ENCODE data around the gene LOXHD1. TPM values are rescaled to one million over a fixed set of nuclear protein-coding genes. Genes with fewer than 3 reads are reported as not detected.

The LOXHD1 gene
- total RNA-seq, 1 experiment from 2014 or later: not detected

- Histone ChIP-seq H3K4me3 (ENCODE audit: low read depth in 2 of 2, low read length in 2 of 2) (no peak overlapping the region), H3K27ac (ENCODE audit: low read length) (no peak overlapping the region), H3K36me3 (ENCODE audit: control insufficient read depth, insufficient read depth, low read length) (no peaks in the 10 kb centered on the region), H3K4me1 (ENCODE audit: control insufficient read depth, insufficient read depth, low read length) (no peaks in the 10 kb centered on the region), H3K9me3 (ENCODE audit: control insufficient read depth, insufficient read depth, low read depth, low read length) (no peaks in the 10 kb centered on the region), H3K27me3 (ENCODE audit: control insufficient read depth, insufficient read depth, low read length) (no peaks in the 10 kb centered on the region)
- CTCF ChIA-PET: no interaction called here
- in situ Hi-C loops (cut with HindIII; ENCODE audit: low pct_unique_long_range_greater_than_20kb, low sequenced_read_pairs) (no loop called here), intact Hi-C loops (cut with micrococcal nuclease; ENCODE audit: unreplicated experiment) (loop anchor here (5.0 kb wide), 1 partner anchor 97 kb away; the partner anchor contains the start of gene LOXHD1)
- BruUV-seq (replicated peaks): no TSS peak
- DNase-seq (ENCODE audit: low read depth, low spot score) (no peak), ATAC-seq (no peak)
- TF ChIP-seq SIN3A (IDR thresholded peaks at IDR 0.05; ENCODE audit: borderline replicate concordance, insufficient read depth, low read depth, low read length): no peak
- no peak for TF ChIP-seq POLR2AphosphoS5 (IDR thresholded peaks at IDR 0.05; ENCODE audit: low read depth, low read length)
- TF ChIP-seq CTCF (IDR thresholded peaks at IDR 0.05): no peak
- TF ChIP-seq TCF7L2 (IDR thresholded peaks at IDR 0.05; ENCODE audit: low read depth, low read length): no peak
- no peak for TF ChIP-seq REST (IDR thresholded peaks at IDR 0.05; ENCODE audit: insufficient read depth in 1 of 2, low read depth in 2 of 2, low read length in 1 of 2)
- POLR2A ChIA-PET: no interaction called here
These were observed 96.9 kb downstream of the LOXHD1 start for GRCh38 chr18:46559946-46560670.

- no peaks in the 10 kb centered on the region for H3K9me3 ChIP-seq (ENCODE audit: control insufficient read depth, insufficient read depth, low read depth, low read length)
- CTCF ChIA-PET: no interaction called here
- no peak for DNase-seq (ENCODE audit: low read depth, low spot score)
- no peaks in the 10 kb centered on the region for H3K4me1 ChIP-seq (ENCODE audit: control insufficient read depth, insufficient read depth, low read length)
- no peak overlapping the region for H3K4me3 ChIP-seq (ENCODE audit: low read depth in 2 of 2, low read length in 2 of 2)
- intact Hi-C loops (cut with micrococcal nuclease; ENCODE audit: unreplicated experiment) (loop anchor here (5.0 kb wide), 1 partner anchor 98 kb away; the partner anchor contains the start of gene LOXHD1), in situ Hi-C loops (cut with HindIII; ENCODE audit: low pct_unique_long_range_greater_than_20kb, low sequenced_read_pairs) (no loop called here)
- no peaks in the 10 kb centered on the region for H3K36me3 ChIP-seq (ENCODE audit: control insufficient read depth, insufficient read depth, low read length)
- no peak for ATAC-seq
- no TSS peak for BruUV-seq (replicated peaks)
- no peaks in the 10 kb centered on the region for H3K27me3 ChIP-seq (ENCODE audit: control insufficient read depth, insufficient read depth, low read length)
- no peak overlapping the region for H3K27ac ChIP-seq (ENCODE audit: low read length)
- POLR2A ChIA-PET: no interaction called here
- TF ChIP-seq TCF7L2 (IDR thresholded peaks at IDR 0.05; ENCODE audit: low read depth, low read length) (no peak), POLR2AphosphoS5 (IDR thresholded peaks at IDR 0.05; ENCODE audit: low read depth, low read length) (no peak), REST (IDR thresholded peaks at IDR 0.05; ENCODE audit: insufficient read depth in 1 of 2, low read depth in 2 of 2, low read length in 1 of 2) (no peak), CTCF (IDR thresholded peaks at IDR 0.05) (no peak), SIN3A (IDR thresholded peaks at IDR 0.05; ENCODE audit: borderline replicate concordance, insufficient read depth, low read depth, low read length) (no peak)
These were observed 97.7 kb downstream of the LOXHD1 start for GRCh38 chr18:46559296-46559695.

Data from Panc1 (cell line).